T-cell (primary cell): ENCODE measurements around the gene GGA1. TPM values are rescaled to one million over a fixed set of nuclear protein-coding genes. Genes with fewer than 3 reads are reported as not detected.

Source experiments
- ATAC-seq, 4 experiments: fragments of 200-7000 bp in 3 of 4; fragments of 150-1000 bp in 1 of 4; cut with Tn5 transposase; replicated peaks in 1 of 4; 1 replicate in 3 of 4; 2 replicates in 1 of 4; pipeline ENCODE4 v1.10.0; 2021; ENCODE audit warnings: moderate library complexity in 3 of 4, mild to moderate bottlenecking in 2 of 4, moderate number of reproducible peaks in 1 of 4
- CTCF ChIA-PET, 2 donors: fragments of 300-600 bp; sonication (Branson Sonifier 250); formaldehyde crosslinking; loops; one replicate each; lab custom pipeline; 2022; ENCODE audit warnings: antibody characterized with exemption in 2 of 2; lab: Charles Lee
- POLR2A ChIA-PET, 2 donors: fragments of 300-600 bp; sonication (Branson Sonifier 250); formaldehyde crosslinking; loops; one replicate each; lab custom pipeline; 2022; ENCODE audit warnings: antibody characterized with exemption in 2 of 2; lab: Charles Lee
- DNase-seq, 35 experiments: peaks; one replicate each; pipeline versions ENCODE4 v3.0.0 to v3.0.0-alpha.2; 2013 to 2023
- H3K27ac ChIP-seq: one replicate; pipeline ENCODE4 v1.5.1; 2013; ENCODE audit warnings: low read length
- H3K27me3 ChIP-seq, 2 experiments: replicated peaks in 1 of 2; 1 replicate in 1 of 2; 2 replicates in 1 of 2; pipeline versions ENCODE4 v1.6.1 to v1.7.0; 2013; ENCODE audit warnings: low read length in 1 of 2, mixed read lengths in 1 of 2; ENCODE audit not compliant: control insufficient read depth in 2 of 2, insufficient read depth in 2 of 2; ENCODE audit errors: extremely low read depth in 1 of 2
- H3K36me3 ChIP-seq, 2 donors: 1 replicate in 1 of 2; 2 replicates in 1 of 2; pipeline versions ENCODE4 v1.6.1 to v1.7.0; 2013; ENCODE audit warnings: low read length in 1 of 2; ENCODE audit not compliant: control insufficient read depth in 2 of 2, insufficient read depth in 1 of 2; ENCODE audit errors: extremely low read depth in 1 of 2
- H3K4me1 ChIP-seq, 2 experiments: 1 replicate in 1 of 2; 2 replicates in 1 of 2; pipeline versions ENCODE4 v1.6.1 to v1.7.0; 2013; ENCODE audit warnings: low read length in 2 of 2, mixed read lengths in 1 of 2; ENCODE audit not compliant: insufficient read depth in 2 of 2, control insufficient read depth in 1 of 2; ENCODE audit errors: extremely low read depth in 1 of 2
- H3K4me3 ChIP-seq, 2 donors: 1 replicate in 1 of 2; 2 replicates in 1 of 2; pipeline versions ENCODE4 v1.5.1 to v1.7.0; 2013; ENCODE audit warnings: mild to moderate bottlenecking in 2 of 2, low read length in 1 of 2, moderate library complexity in 1 of 2; ENCODE audit not compliant: control insufficient read depth in 1 of 2; ENCODE audit errors: extremely low read depth in 1 of 2
- H3K9me3 ChIP-seq: 2 replicates; pipeline ENCODE4 v1.7.0; 2013
- H3K27ac Mint-ChIP-seq, 2 donors: one replicate each; pipeline ENCODE4 v1.8.0; 2020 to 2021; ENCODE audit warnings: mild to moderate bottlenecking in 2 of 2, mixed read lengths in 2 of 2
- H3K27me3 Mint-ChIP-seq, 2 donors: one replicate each; pipeline ENCODE4 v1.8.0; 2021 to 2022; ENCODE audit warnings: mixed read lengths in 2 of 2
- H3K36me3 Mint-ChIP-seq: one replicate; pipeline ENCODE4 v1.8.0; 2021; ENCODE audit warnings: mixed read lengths
- H3K4me1 Mint-ChIP-seq, 3 donors: one replicate each; pipeline ENCODE4 v1.8.0; 2020 to 2022; ENCODE audit warnings: mixed read lengths in 3 of 3, mild to moderate bottlenecking in 1 of 3
- H3K4me3 Mint-ChIP-seq, 3 donors: one replicate each; pipeline ENCODE4 v1.8.0; 2020 to 2022; ENCODE audit warnings: mild to moderate bottlenecking in 3 of 3, mixed read lengths in 3 of 3, moderate library complexity in 3 of 3
- H3K9me3 Mint-ChIP-seq, 3 donors: one replicate each; pipeline ENCODE4 v1.8.0; 2020 to 2022; ENCODE audit warnings: mixed read lengths in 3 of 3
- WGBS: methylation state at CpG from one replicate; pipeline ENCODE4 v1.1.5; 2013; ENCODE audit warnings: missing lambda C conversion rate; ENCODE audit not compliant: insufficient coverage; 5-methylcytosine and 5-hydroxymethylcytosine counted together
- total RNA-seq, 35 experiments: library from RNA in 6 of 35; stranded (reverse) in 6 of 35; fragments of 120-200 nt in 1 of 35; gene quantifications; one replicate each; pipeline versions ENCODE4 v1.2.1 to v1.2.4 and lab custom pipeline; 2013 to 2026

Gene GGA1
- total RNA-seq, 5 donors from 2014 or later (not counting 1 experiment from before 2014, with no cell fraction given), result 83.8 to 105 (median 97.7) TPM

- peaks cover 11 to 38% of the 10 kb centered on the region in 2 experiments for H3K4me1 ChIP-seq
- H3K4me3 ChIP-seq, result no peak overlapping the region
- no peak for DNase-seq
- H3K9me3 Mint-ChIP-seq, result no peaks in the 10 kb centered on the region
- H3K36me3 ChIP-seq, result peaks cover 4 to 9% of the 10 kb centered on the region in 2 donors
- ATAC-seq, result no peak
- WGBS, result 100% methylated on average over 1 of the region's 2 CpGs
- H3K27me3 ChIP-seq, result no peaks in the 10 kb centered on the region
- H3K27ac Mint-ChIP-seq, result no peak overlapping the region
- H3K36me3 Mint-ChIP-seq, result no peaks in the 10 kb centered on the region
- ChIA-PET CTCF (interaction anchor here in 1 of 2 donors (0.6 to 4.2 kb wide), 2 partner anchors 18 to 21 kb away, joined by 6 to 39 read pairs; no protein-coding TSS in a partner anchor), POLR2A (interaction anchor here in 1 of 2 donors (0.6 kb wide), 1 partner anchor 1133 kb away, joined by 3 read pairs; no protein-coding TSS in a partner anchor)
- no peaks in the 10 kb centered on the region for H3K27me3 Mint-ChIP-seq
- H3K27ac ChIP-seq, result no peak overlapping the region
- peaks cover 40 to 42% (median 42%) of the 10 kb centered on the region in 3 donors for H3K4me1 Mint-ChIP-seq
- peak overlapping the region; percentile 41 to 81 (median 78) for H3K4me3 Mint-ChIP-seq
- no peaks in the 10 kb centered on the region for H3K9me3 ChIP-seq
Measured at GRCh38 chr22:37660709-37661045, 52.0 kb downstream of the GGA1 start.

GRCh38 chr22:37661160-37661924, 52.7 kb downstream of the GGA1 start:
- H3K27ac ChIP-seq, result no peak overlapping the region
- H3K4me1 Mint-ChIP-seq, result peaks cover 40 to 42% (median 42%) of the 10 kb centered on the region in 3 donors
- WGBS, result 80% methylated on average over 7 of the region's 12 CpGs

GRCh38 chr22:37662039-37662438, 53.4 kb downstream of the GGA1 start:
- ATAC-seq (no peak), DNase-seq (no peak)
- Histone ChIP-seq H3K27me3 (no peaks in the 10 kb centered on the region), H3K4me3 (no peak overlapping the region), H3K4me1 (peaks cover 11 to 38% of the 10 kb centered on the region in 2 experiments), H3K36me3 (peaks cover 9 to 11% of the 10 kb centered on the region in 2 donors), H3K27ac (no peak overlapping the region), H3K9me3 (no peaks in the 10 kb centered on the region)
- Mint-ChIP-seq H3K36me3 (peaks cover 7% of the 10 kb centered on the region), H3K4me3 (no peak overlapping the region), H3K4me1 (peaks cover 40 to 46% (median 42%) of the 10 kb centered on the region in 3 donors), H3K27ac (peak overlapping the region in 1 of 2 donors; percentile 24), H3K9me3 (no peaks in the 10 kb centered on the region), H3K27me3 (no peaks in the 10 kb centered on the region)
- WGBS, result 96% methylated on average over 3 of the region's 5 CpGs
- CTCF ChIA-PET, result interaction anchor here (0.6 to 2.7 kb wide), 6 partner anchors 10 to 283 kb away, joined by 3 to 6 read pairs (median 4); partner anchors contain the start of gene LGALS1 (in 1 of the 2)
- POLR2A ChIA-PET, result interaction anchor here in 1 of 2 donors (0.6 kb wide), 1 partner anchor 666 kb away, joined by 3 read pairs; no protein-coding TSS in a partner anchor

More at GRCh38 chr22:37661160-37661924, 52.7 kb downstream of the GGA1 start:
- no peaks in the 10 kb centered on the region for H3K9me3 ChIP-seq
- Mint-ChIP-seq H3K4me3 (peak overlapping the region in 2 of 3 donors; percentile 2 to 5), H3K27ac (peak overlapping the region; percentile 6 to 59), H3K27me3 (no peaks in the 10 kb centered on the region), H3K36me3 (peaks cover 4% of the 10 kb centered on the region), H3K9me3 (no peaks in the 10 kb centered on the region)
- peaks cover 8 to 11% of the 10 kb centered on the region in 2 donors for H3K36me3 ChIP-seq
- ChIA-PET POLR2A (interaction anchor here in 1 of 2 donors (0.7 kb wide), 1 partner anchor 16 kb away, joined by 3 read pairs; no protein-coding TSS in a partner anchor), CTCF (interaction anchor here (0.6 to 4.2 kb wide), 11 partner anchors 11 to 284 kb away, joined by 3 to 39 read pairs (median 4); partner anchors contain the start of gene LGALS1 (in 1 of the 2))
- ATAC-seq (no peak), DNase-seq (peak in 5 of 35 experiments; percentile 29 to 60 (median 45))
- no peak overlapping the region for H3K4me3 ChIP-seq
- no peaks in the 10 kb centered on the region for H3K27me3 ChIP-seq
- peaks cover 11 to 38% of the 10 kb centered on the region in 2 experiments for H3K4me1 ChIP-seq

- peaks cover 9 to 11% of the 10 kb centered on the region in 2 donors for H3K36me3 ChIP-seq
- DNase-seq (no peak), ATAC-seq (no peak)
- H3K4me3 ChIP-seq, result no peak overlapping the region
- POLR2A ChIA-PET, result no interaction called here
- no peaks in the 10 kb centered on the region for H3K9me3 Mint-ChIP-seq
- CTCF ChIA-PET, result interaction anchor here (0.6 to 2.7 kb wide), 5 partner anchors 9 to 735 kb away, joined by 3 to 6 read pairs (median 3); no protein-coding TSS in a partner anchor
- H3K27ac Mint-ChIP-seq, result no peak overlapping the region
- peaks cover 7% of the 10 kb centered on the region for H3K36me3 Mint-ChIP-seq
- no peak overlapping the region for H3K27ac ChIP-seq
- H3K4me1 ChIP-seq, result peaks cover 11 to 29% of the 10 kb centered on the region in 2 experiments
- H3K4me1 Mint-ChIP-seq, result peaks cover 32 to 36% (median 33%) of the 10 kb centered on the region in 3 donors
- H3K4me3 Mint-ChIP-seq, result no peak overlapping the region
- H3K27me3 Mint-ChIP-seq, result no peaks in the 10 kb centered on the region
- H3K27me3 ChIP-seq, result no peaks in the 10 kb centered on the region
- no peaks in the 10 kb centered on the region for H3K9me3 ChIP-seq
- 92% methylated on average over 10 of the region's 16 CpGs for WGBS
Measured at GRCh38 chr22:37663521-37664140, 55.0 kb downstream of the GGA1 start.

GRCh38 chr22:37664249-37665101, 55.8 kb downstream of the GGA1 start:
- 94% methylated on average over 15 of the region's 16 CpGs for WGBS
- Mint-ChIP-seq H3K4me1 (peaks cover 27 to 33% (median 31%) of the 10 kb centered on the region in 3 donors), H3K36me3 (peaks cover 7% of the 10 kb centered on the region), H3K4me3 (no peak overlapping the region), H3K27ac (no peak overlapping the region), H3K27me3 (no peaks in the 10 kb centered on the region), H3K9me3 (no peaks in the 10 kb centered on the region)
- H3K27ac ChIP-seq, result no peak overlapping the region
- H3K9me3 ChIP-seq, result no peaks in the 10 kb centered on the region
- no peak for DNase-seq
- H3K4me3 ChIP-seq, result no peak overlapping the region
- POLR2A ChIA-PET, result interaction anchor here in 1 of 2 donors (0.6 kb wide), 1 partner anchor 301 kb away, joined by 3 read pairs; no protein-coding TSS in a partner anchor
- H3K27me3 ChIP-seq, result no peaks in the 10 kb centered on the region
- H3K4me1 ChIP-seq, result peaks cover 8 to 24% of the 10 kb centered on the region in 2 experiments
- ATAC-seq, result no peak
- peaks cover 9 to 11% of the 10 kb centered on the region in 2 donors for H3K36me3 ChIP-seq
- CTCF ChIA-PET, result interaction anchor here (0.6 to 0.7 kb wide), 2 partner anchors 15 to 17 kb away, joined by 3 read pairs; no protein-coding TSS in a partner anchor
